ENCODE results near the gene TADA2B.

DNA sequence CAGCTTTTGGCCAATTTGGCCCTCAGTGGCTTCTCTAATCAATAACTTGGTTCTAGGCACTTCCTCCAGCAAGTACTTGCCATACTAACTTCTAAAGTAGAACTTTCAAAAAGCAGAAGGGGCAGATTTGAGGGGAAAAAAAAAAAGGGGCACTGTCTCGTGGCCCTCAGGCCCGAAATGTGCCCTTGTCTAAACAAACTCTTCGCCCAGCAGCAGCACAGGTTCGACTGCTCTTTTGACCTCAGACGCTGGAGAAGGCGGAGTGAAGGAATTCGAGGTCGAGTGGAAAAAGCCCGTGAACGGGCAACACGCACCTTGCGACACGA, 23.9 kb downstream of the TADA2B start:
- TF ChIP-seq, protein P1, sequence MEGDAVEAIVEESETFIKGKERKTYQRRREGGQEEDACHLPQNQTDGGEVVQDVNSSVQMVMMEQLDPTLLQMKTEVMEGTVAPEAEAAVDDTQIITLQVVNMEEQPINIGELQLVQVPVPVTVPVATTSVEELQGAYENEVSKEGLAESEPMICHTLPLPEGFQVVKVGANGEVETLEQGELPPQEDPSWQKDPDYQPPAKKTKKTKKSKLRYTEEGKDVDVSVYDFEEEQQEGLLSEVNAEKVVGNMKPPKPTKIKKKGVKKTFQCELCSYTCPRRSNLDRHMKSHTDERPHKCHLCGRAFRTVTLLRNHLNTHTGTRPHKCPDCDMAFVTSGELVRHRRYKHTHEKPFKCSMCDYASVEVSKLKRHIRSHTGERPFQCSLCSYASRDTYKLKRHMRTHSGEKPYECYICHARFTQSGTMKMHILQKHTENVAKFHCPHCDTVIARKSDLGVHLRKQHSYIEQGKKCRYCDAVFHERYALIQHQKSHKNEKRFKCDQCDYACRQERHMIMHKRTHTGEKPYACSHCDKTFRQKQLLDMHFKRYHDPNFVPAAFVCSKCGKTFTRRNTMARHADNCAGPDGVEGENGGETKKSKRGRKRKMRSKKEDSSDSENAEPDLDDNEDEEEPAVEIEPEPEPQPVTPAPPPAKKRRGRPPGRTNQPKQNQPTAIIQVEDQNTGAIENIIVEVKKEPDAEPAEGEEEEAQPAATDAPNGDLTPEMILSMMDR (IDR thresholded peaks at IDR 0.05), result no peak
- no peak for TF ChIP-seq POLR2A (IDR thresholded peaks at IDR 0.05)
